ENCODE measurements around the gene SEC14L6.

GRCh38 chr22:30503551-30503950 lies 43.0 kb downstream of the SEC14L6 start:
- TF ChIP-seq CTCF (IDR thresholded peaks at IDR 0.05; ENCODE audit: borderline replicate concordance, extremely low read depth, low read length, poor library complexity, severe bottlenecking), result no peak
- TF ChIP-seq EZH2 (IDR thresholded peaks at IDR 0.05; ENCODE audit: borderline replicate concordance, low read depth, low read length, severe bottlenecking), result no peak

Data from DND-41 (cell line).